GM23338 (cell line): ENCODE data around the gene RNU6-9. TPM values are rescaled to one million over a fixed set of nuclear protein-coding genes. Genes with fewer than 3 reads are reported as not detected.

Experiments used
- ATAC-seq: fragments of 200-7000 bp; cut with Tn5 transposase; 3 replicates; pipeline ENCODE4 v1.9.1; 2020
- DNase-seq: peaks from one replicate; pipeline ENCODE4 v3.0.0-alpha.2; 2015; ENCODE audit warnings: low spot score
- H2AFZ ChIP-seq: fragments of 200-600 bp; sonication (generic); 2 replicates; pipeline ENCODE4 v1.8.0; 2016; ENCODE audit warnings: antibody characterized with exemption, mild to moderate bottlenecking, moderate library complexity
- H3F3A ChIP-seq: fragments of 200-600 bp; sonication (generic); replicated peaks from 2 replicates; pipeline ENCODE4 v1.8.0; 2017; ENCODE audit warnings: antibody characterized with exemption, mixed run types, low read depth
- H3K27ac ChIP-seq: fragments of 200-600 bp; sonication (generic); 2 replicates; pipeline ENCODE4 v1.6.1; 2016; ENCODE audit warnings: low read depth
- H3K27me3 ChIP-seq: fragments of 200-600 bp; sonication (generic); 2 replicates; pipeline ENCODE4 v1.8.0; 2016; ENCODE audit warnings: mild to moderate bottlenecking, mixed run types, moderate library complexity; ENCODE audit not compliant: insufficient read depth
- H3K36me3 ChIP-seq: fragments of 200-600 bp; sonication (generic); 2 replicates; pipeline ENCODE4 v1.8.0; 2016; ENCODE audit warnings: mild to moderate bottlenecking; ENCODE audit not compliant: insufficient read depth
- H3K4me1 ChIP-seq: fragments of 200-600 bp; sonication (generic); 2 replicates; pipeline ENCODE4 v1.8.0; 2016; ENCODE audit warnings: mild to moderate bottlenecking, moderate library complexity; ENCODE audit not compliant: insufficient read depth
- H3K4me2 ChIP-seq: fragments of 200-600 bp; sonication (generic); 2 replicates; pipeline ENCODE4 v1.7.1; 2017; ENCODE audit warnings: mixed run types
- H3K4me3 ChIP-seq: fragments of 200-600 bp; sonication (generic); 2 replicates; pipeline ENCODE4 v1.6.1; 2016; ENCODE audit warnings: mixed run types
- H3K79me2 ChIP-seq: fragments of 200-600 bp; sonication (generic); replicated peaks from 2 replicates; pipeline ENCODE4 v1.8.0; 2017; ENCODE audit warnings: mild to moderate bottlenecking; ENCODE audit not compliant: insufficient read depth
- H3K9me2 ChIP-seq: fragments of 200-600 bp; sonication (generic); 2 replicates; pipeline ENCODE4 v1.8.0; 2017; ENCODE audit not compliant: insufficient read depth
- H4K20me1 ChIP-seq: fragments of 200-600 bp; sonication (generic); replicated peaks from 2 replicates; pipeline ENCODE4 v1.8.0; 2017; ENCODE audit warnings: mild to moderate bottlenecking; ENCODE audit not compliant: insufficient read depth
- H3K27ac Mint-ChIP-seq: 2 replicates; pipeline ENCODE4 v1.8.0; 2020; ENCODE audit warnings: inconsistent platforms, mild to moderate bottlenecking, moderate library complexity, mixed read lengths
- H3K27me3 Mint-ChIP-seq: 3 replicates; pipeline ENCODE4 v1.8.0; 2022; ENCODE audit warnings: low read depth, mild to moderate bottlenecking, moderate library complexity, mixed read lengths, inconsistent platforms; ENCODE audit not compliant: insufficient read depth, poor library complexity
- H3K36me3 Mint-ChIP-seq: 3 replicates; pipeline ENCODE4 v1.8.0; 2021; ENCODE audit warnings: low read depth, mild to moderate bottlenecking, inconsistent platforms, moderate library complexity, mixed read lengths
- H3K4me1 Mint-ChIP-seq: 3 replicates; pipeline ENCODE4 v1.8.0; 2020; ENCODE audit warnings: mild to moderate bottlenecking, inconsistent platforms, mixed read lengths
- H3K4me3 Mint-ChIP-seq: 3 replicates; pipeline ENCODE4 v1.8.0; 2021; ENCODE audit warnings: moderate library complexity, mild to moderate bottlenecking, inconsistent platforms, mixed read lengths
- H3K9me3 Mint-ChIP-seq: 3 replicates; pipeline ENCODE4 v1.8.0; 2020; ENCODE audit warnings: moderate library complexity, mild to moderate bottlenecking, inconsistent platforms, mixed read lengths
- CREB1 ChIP-seq: fragments of 250-450 bp; sonication (Bioruptor Pico); IDR thresholded peaks from 2 replicates; pipeline ENCODE4 v1.5.0; 2020; ENCODE audit warnings: low read depth, mild to moderate bottlenecking, moderate library complexity
- ETS1 ChIP-seq: IDR thresholded peaks from 2 replicates; pipeline ENCODE4 v1.6.1; 2016; ENCODE audit warnings: antibody characterized with exemption
- EZH2 ChIP-seq: fragments of 200-600 bp; sonication (generic); IDR thresholded peaks from one replicate; pipeline ENCODE4 v1.8.0; 2017; ENCODE audit warnings: antibody characterized with exemption, mild to moderate bottlenecking, low read depth; ENCODE audit not compliant: unreplicated experiment
- EZH2phosphoT487 ChIP-seq: fragments of 200-600 bp; sonication (generic); IDR thresholded peaks from one replicate; pipeline ENCODE4 v1.8.1; 2018; ENCODE audit warnings: antibody characterized with exemption; ENCODE audit not compliant: unreplicated experiment
- JUNB ChIP-seq: IDR thresholded peaks from one replicate; pipeline ENCODE4 v1.6.1; 2016; ENCODE audit warnings: antibody characterized with exemption; ENCODE audit not compliant: unreplicated experiment
- POLR2AphosphoS5 ChIP-seq: IDR thresholded peaks from 2 replicates; pipeline ENCODE4 v1.6.1; 2016; ENCODE audit warnings: antibody characterized with exemption, low read depth
- REST ChIP-seq: IDR thresholded peaks from one replicate; pipeline ENCODE4 v1.6.1; 2018; ENCODE audit warnings: antibody characterized with exemption; ENCODE audit not compliant: unreplicated experiment
- STAT1 ChIP-seq: IDR thresholded peaks from one replicate; pipeline ENCODE4 v1.6.1; 2016; ENCODE audit warnings: antibody characterized with exemption; ENCODE audit not compliant: unreplicated experiment
- ZNF114 ChIP-seq: fragments of 250-450 bp; sonication (Bioruptor Pico); IDR thresholded peaks from 2 replicates; pipeline ENCODE4 v1.5.0; 2020; ENCODE audit warnings: mild to moderate bottlenecking, moderate library complexity
- ZNF331 ChIP-seq: fragments of 250-450 bp; sonication (Bioruptor Pico); IDR thresholded peaks from 2 replicates; pipeline ENCODE4 v1.5.0; 2020; ENCODE audit warnings: low read depth, mild to moderate bottlenecking, moderate library complexity
- polyA plus RNA-seq: library from polyadenylated mRNA; unstranded; fragments of >200 nt; fragmentation: Nextera tagmentation; extraction: Ambion mirVana; gene quantifications from 2 replicates; pipeline ENCODE4 v1.2.1, GENCODE V29; 2016
- total RNA-seq: library from RNA; depleted of rRNA; stranded (reverse); fragments of >200 nt; shearing (Covaris generic); gene quantifications from 2 replicates; pipeline ENCODE4 v1.2.3, GENCODE V29; 2014

The RNU6-9 gene
- total and polyA plus RNA-seq, 2 experiments from 2014 or later = not detected

GRCh38 chr19:903266-903797 is 10.0 kb downstream of the RNU6-9 start (continued):
- TF ChIP-seq EZH2 (no peak), POLR2AphosphoS5 (no peak), CREB1 (CRISPR knock-in tag) (no peak)

GRCh38 chr19:904545-904944 is 11.3 kb downstream of the RNU6-9 start:
- Histone ChIP-seq H3K4me3 (no peak overlapping the region), H3K36me3 (no peaks in the 10 kb centered on the region), H3K27me3 (no peaks in the 10 kb centered on the region), H3K9me2 (no peaks in the 10 kb centered on the region), H3K79me2 (peaks cover 44% of the 10 kb centered on the region), H3K4me2 (no peak overlapping the region), H3K4me1 (peaks cover 8% of the 10 kb centered on the region; the same call in 1 of the 2 replicates), H3K27ac (no peak overlapping the region), H3F3A (peaks cover 10% of the 10 kb centered on the region; the same call in 1 of the 2 replicates), H4K20me1 (peaks cover 35% of the 10 kb centered on the region), H2AFZ (no peak overlapping the region)
- no peak overlapping the region for H3K27ac Mint-ChIP-seq
- no peak overlapping the region for H3K4me3 Mint-ChIP-seq
- ATAC-seq = no peak
- peaks cover 7% of the 10 kb centered on the region; the same call in 2 of the 3 replicates for H3K36me3 Mint-ChIP-seq
- H3K4me1 Mint-ChIP-seq = peaks cover 5% of the 10 kb centered on the region
- no peak for DNase-seq
- TF ChIP-seq STAT1 = no peak
- TF ChIP-seq JUNB = no peak
- no peak for TF ChIP-seq ETS1
- no peak for TF ChIP-seq REST
- no peak for TF ChIP-seq EZH2
- TF ChIP-seq ZNF114 = no peak
- no peaks in the 10 kb centered on the region for H3K9me3 Mint-ChIP-seq
- H3K27me3 Mint-ChIP-seq = peaks cover 7% of the 10 kb centered on the region

GRCh38 chr19:906480-906879 is 13.2 kb downstream of the RNU6-9 start:
- peaks cover 63% of the 10 kb centered on the region for H3K79me2 ChIP-seq
- DNase-seq (no peak), ATAC-seq (no peak)
- peaks cover 5% of the 10 kb centered on the region; the same call in 1 of the 2 replicates for H3K4me1 ChIP-seq
- H2AFZ ChIP-seq = no peak overlapping the region
- H3K9me3 Mint-ChIP-seq = no peaks in the 10 kb centered on the region
- peaks cover 12% of the 10 kb centered on the region; the same call in 2 of the 3 replicates for H3K36me3 Mint-ChIP-seq
- no peak overlapping the region for H3K4me2 ChIP-seq
- peaks cover 10% of the 10 kb centered on the region for H3K27me3 Mint-ChIP-seq
- H3K36me3 ChIP-seq = no peaks in the 10 kb centered on the region
- peaks cover 14% of the 10 kb centered on the region; the same call in 1 of the 2 replicates for H3F3A ChIP-seq
- H3K27ac Mint-ChIP-seq = no peak overlapping the region
- H4K20me1 ChIP-seq = peaks cover 46% of the 10 kb centered on the region
- peaks cover 2% of the 10 kb centered on the region; the same call in 2 of the 3 replicates for H3K4me1 Mint-ChIP-seq
- H3K27me3 ChIP-seq = no peaks in the 10 kb centered on the region
- H3K27ac ChIP-seq = no peak overlapping the region
- H3K4me3 ChIP-seq = no peak overlapping the region
- H3K9me2 ChIP-seq = no peaks in the 10 kb centered on the region
- no peak overlapping the region for H3K4me3 Mint-ChIP-seq
- TF ChIP-seq EZH2 (no peak), JUNB (no peak), ZNF114 (no peak), ZNF331 (CRISPR knock-in tag) (no peak), REST (no peak), EZH2phosphoT487 (no peak)
